Activated CD8-positive, alpha-beta memory T cell treated with anti-CD3 and anti-CD28 coated beads, Interleukin-2, amount 10 ng/mL, durations not matched to agents 7 days and 5 days (primary cell): ENCODE data around the gene CSK. TPM values are rescaled to one million over a fixed set of nuclear protein-coding genes. Genes with fewer than 3 reads are reported as not detected.
A peak's percentile ranks its signal among the peaks of the same experiment; 100 is the strongest.

Experiments used
- ATAC-seq: fragments of 150-1000 bp; cut with Tn5 transposase; one replicate; pipeline ENCODE4 v1.10.0; 2021; ENCODE audit warnings: moderate library complexity
- CTCF ChIA-PET: fragments of 350-600 bp; sonication (Branson Sonifier 250); formaldehyde crosslinking; loops from one replicate; lab custom pipeline; 2021; ENCODE audit warnings: antibody characterized with exemption; lab: Charles Lee
- DNase-seq: peaks from one replicate; pipeline ENCODE4 v3.0.0-alpha.2; 2020
- H3K27ac Mint-ChIP-seq: one replicate; pipeline ENCODE4 v1.8.0; 2021; ENCODE audit warnings: mild to moderate bottlenecking, mixed read lengths
- H3K27me3 Mint-ChIP-seq: one replicate; pipeline ENCODE4 v1.8.0; 2021; ENCODE audit warnings: mixed read lengths
- H3K36me3 Mint-ChIP-seq: one replicate; pipeline ENCODE4 v1.8.0; 2021; ENCODE audit warnings: mild to moderate bottlenecking, mixed read lengths
- H3K4me1 Mint-ChIP-seq: one replicate; pipeline ENCODE4 v1.8.0; 2021; ENCODE audit warnings: mixed read lengths
- H3K4me3 Mint-ChIP-seq: one replicate; pipeline ENCODE4 v1.8.0; 2021; ENCODE audit warnings: mild to moderate bottlenecking, moderate library complexity, mixed read lengths
- H3K9me3 Mint-ChIP-seq: one replicate; pipeline ENCODE4 v1.8.0; 2022; ENCODE audit warnings: low read depth, mixed read lengths
- total RNA-seq, 2 experiments: library from RNA; stranded (reverse); gene quantifications; one replicate each; pipeline ENCODE4 v1.2.3, GENCODE V29; 2021

Gene CSK
- total RNA-seq, 2 experiments from 2014 or later, result 349 to 369 TPM

DNA sequence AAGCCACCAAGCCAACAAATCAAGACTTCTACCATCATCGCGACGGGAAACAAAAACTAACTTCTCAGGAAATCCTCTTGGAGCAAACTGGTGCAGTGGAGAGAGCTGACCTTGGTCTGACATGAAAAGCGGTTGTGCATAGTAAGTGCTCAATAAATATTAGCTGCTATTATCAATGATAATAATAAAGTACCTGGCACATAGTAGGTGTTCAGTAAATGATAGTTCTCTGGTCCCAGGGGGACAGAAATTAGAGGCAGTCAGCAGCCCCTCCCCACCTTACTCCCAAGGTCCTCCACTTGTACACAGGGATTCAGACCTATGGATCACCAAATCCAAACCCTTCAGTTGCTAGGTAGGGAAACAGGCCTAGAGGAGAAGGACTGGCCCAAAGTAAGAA lies 6.0 kb upstream of the CSK start:
- Mint-ChIP-seq H3K4me1 (peaks cover 64% of the 10 kb centered on the region), H3K4me3 (no peak overlapping the region), H3K36me3 (no peaks in the 10 kb centered on the region), H3K27me3 (no peaks in the 10 kb centered on the region), H3K9me3 (no peaks in the 10 kb centered on the region), H3K27ac (peak overlapping the region; percentile 52)
- ATAC-seq (no peak), DNase-seq (no peak)
- CTCF ChIA-PET, result interaction anchor here (1.0 to 25.1 kb wide), 6 partner anchors 14 to 158 kb away, joined by 3 to 1355 read pairs (median 5); partner anchors contain the start of gene CSK

DNA sequence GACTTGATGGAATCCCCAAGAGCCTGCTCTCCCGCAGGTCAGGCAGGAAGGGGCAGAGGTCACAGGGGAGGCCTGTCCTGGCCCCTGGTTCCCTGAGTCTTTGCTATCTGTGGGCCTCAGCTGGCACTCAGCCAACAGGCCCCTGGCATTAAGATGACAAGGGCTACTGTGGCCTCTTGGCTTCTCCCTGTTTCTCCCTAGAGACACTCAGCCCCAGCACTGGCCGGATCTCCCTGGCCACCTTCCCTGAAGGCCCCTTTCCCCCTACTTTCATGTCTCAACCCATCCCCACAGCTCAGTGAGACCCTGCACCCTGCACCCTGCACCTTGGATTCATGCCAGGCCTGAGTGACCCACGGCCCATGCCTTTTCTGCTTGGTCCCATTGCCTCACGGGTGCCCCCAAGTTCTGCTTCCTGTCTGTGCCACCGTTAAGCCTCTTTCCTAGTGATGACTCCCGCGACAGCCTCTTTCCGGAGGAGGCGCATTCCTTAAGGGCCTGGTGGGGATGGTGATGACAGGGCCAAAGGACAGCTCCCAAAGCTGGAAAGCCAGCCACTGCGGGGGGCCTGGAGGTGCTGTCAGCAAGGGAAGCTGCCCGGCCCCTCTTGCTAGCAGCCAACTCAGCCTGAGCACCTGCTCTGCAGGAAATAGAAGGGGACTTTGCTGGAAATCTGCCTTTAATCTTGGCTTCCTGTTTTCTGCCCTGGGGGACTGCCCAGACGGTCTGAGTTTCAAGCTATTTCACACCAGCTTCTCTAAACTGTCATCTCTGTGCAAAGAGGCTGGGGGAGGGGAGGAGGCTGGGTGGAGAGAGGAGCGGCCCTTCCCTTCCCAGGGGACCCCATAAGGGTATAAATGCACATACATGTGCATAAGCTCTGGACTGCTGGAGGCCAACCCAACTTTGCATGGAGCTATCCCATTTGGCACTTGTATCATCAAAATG lies 4.8 kb upstream of the CSK start:
- H3K4me3 Mint-ChIP-seq, result peak overlapping the region; percentile 63
- peak overlapping the region; percentile 92 for H3K27ac Mint-ChIP-seq
- CTCF ChIA-PET, result interaction anchor here (0.7 to 25.9 kb wide), 18 partner anchors 3 to 404 kb away, joined by 3 to 1355 read pairs (median 4); partner anchors contain the start of genes CPLX3 and CSK
- no peaks in the 10 kb centered on the region for H3K36me3 Mint-ChIP-seq
- ATAC-seq, result peak; percentile 9
- DNase-seq, result peak; percentile 69
- no peaks in the 10 kb centered on the region for H3K27me3 Mint-ChIP-seq
- no peaks in the 10 kb centered on the region for H3K9me3 Mint-ChIP-seq
- peaks cover 61% of the 10 kb centered on the region for H3K4me1 Mint-ChIP-seq

DNA sequence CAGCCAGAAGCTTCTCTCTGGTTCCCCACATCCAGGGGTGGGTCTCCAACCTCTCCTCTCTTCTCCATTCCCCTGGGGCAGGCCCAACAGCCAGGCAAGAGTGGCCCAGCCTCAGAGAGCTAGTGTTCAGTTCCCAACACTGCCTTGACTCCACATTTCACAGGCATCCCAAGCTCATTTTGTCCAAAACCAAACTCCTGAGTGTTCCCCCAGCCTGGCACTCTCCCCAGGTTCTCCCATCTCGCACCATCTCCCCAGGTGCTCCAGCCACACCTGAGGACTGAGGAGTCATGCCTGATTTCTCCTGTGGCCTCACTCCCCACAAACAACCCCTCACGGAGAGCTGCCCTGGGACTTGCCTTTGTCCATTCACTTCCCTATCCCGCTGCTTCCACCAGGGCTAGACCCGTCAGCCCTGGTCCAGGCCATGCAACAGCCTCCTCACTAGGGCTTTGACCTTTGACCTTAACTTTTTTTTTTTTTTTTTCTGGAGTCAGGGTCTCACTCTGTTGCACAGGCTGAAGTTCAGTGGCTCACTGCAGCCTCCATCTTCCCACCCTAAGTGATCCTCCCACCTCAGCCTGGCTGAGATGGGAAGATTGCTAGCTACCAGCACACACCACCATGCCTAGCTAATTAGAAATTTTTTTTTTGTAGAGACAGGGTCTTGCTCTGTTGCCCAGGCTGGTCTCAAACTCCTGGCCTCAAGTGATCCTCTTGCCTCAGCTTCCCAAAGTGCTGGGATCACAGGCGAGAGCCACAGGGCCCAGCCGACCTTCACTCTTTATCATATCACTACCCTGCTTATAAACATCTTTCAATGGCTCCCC lies 3.9 kb upstream of the CSK start:
- Mint-ChIP-seq H3K36me3 (peaks cover 2% of the 10 kb centered on the region), H3K9me3 (no peaks in the 10 kb centered on the region), H3K4me3 (peak overlapping the region; percentile 63), H3K27me3 (no peaks in the 10 kb centered on the region), H3K4me1 (peaks cover 61% of the 10 kb centered on the region), H3K27ac (peak overlapping the region; percentile 92)
- CTCF ChIA-PET, result interaction anchor here (0.7 to 25.9 kb wide), 15 partner anchors 2 to 405 kb away, joined by 3 to 1355 read pairs (median 4); partner anchors contain the start of genes CPLX3 and CSK
- ATAC-seq (no peak), DNase-seq (no peak)

DNA sequence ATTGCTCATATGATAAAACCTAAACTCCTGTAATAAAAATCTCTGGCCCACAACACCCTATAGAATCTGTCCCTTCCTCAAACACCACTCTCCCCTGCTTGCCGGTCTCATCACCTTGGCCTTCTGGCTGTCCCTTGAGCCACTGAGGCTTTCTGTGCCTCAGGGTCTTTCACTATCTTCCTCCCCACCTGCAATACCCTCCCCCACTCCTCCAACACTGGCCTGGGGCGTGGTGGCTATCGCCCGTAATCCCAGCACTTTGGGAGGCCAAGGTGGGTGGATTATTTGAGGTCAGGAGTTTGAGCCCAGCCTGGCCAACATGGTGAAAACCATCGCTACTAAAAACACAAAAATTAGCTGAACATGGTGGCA lies 3.3 kb upstream of the CSK start:
- peaks cover 61% of the 10 kb centered on the region for H3K4me1 Mint-ChIP-seq
- H3K27ac Mint-ChIP-seq, result peak overlapping the region; percentile 92
- H3K36me3 Mint-ChIP-seq, result peaks cover 4% of the 10 kb centered on the region
- ATAC-seq, result no peak
- H3K27me3 Mint-ChIP-seq, result no peaks in the 10 kb centered on the region
- no peaks in the 10 kb centered on the region for H3K9me3 Mint-ChIP-seq
- CTCF ChIA-PET, result interaction anchor here (1.5 to 25.9 kb wide), 6 partner anchors 1 to 345 kb away, joined by 3 to 1355 read pairs (median 13); partner anchors contain the start of genes CSK and SEMA7A
- DNase-seq, result no peak
- H3K4me3 Mint-ChIP-seq, result no peak overlapping the region

DNA sequence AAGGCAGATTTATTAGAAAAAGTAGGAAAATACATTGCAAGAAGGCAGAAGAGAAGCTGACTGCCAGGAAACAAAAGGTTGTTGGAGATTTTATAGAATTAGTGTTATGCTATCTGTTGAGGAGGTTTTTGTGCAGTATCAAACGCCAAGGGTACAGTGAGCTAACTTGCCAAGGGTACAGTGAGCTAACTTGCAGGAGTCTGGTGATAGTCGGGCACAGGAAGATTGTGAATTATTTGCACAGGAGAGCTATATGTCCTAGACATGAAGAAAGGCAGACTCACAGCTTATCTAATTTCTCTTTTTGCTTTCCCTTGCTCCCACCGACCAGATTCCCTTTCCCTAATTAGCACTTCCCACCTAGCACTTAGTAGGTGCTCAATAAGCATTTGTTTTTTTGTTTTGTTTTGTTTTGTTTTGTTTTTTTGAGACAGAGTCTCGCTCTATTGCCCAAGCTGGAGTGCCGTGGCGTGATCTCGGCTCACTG lies 2.7 kb upstream of the CSK start:
- CTCF ChIA-PET, result interaction anchor here (0.9 to 25.9 kb wide), 7 partner anchors 0 to 346 kb away, joined by 3 to 1355 read pairs (median 15); partner anchors contain the start of genes CSK, SEMA7A and ULK3
- DNase-seq (no peak), ATAC-seq (no peak)
- Mint-ChIP-seq H3K36me3 (peaks cover 10% of the 10 kb centered on the region), H3K27me3 (no peaks in the 10 kb centered on the region), H3K4me1 (peaks cover 63% of the 10 kb centered on the region), H3K9me3 (no peaks in the 10 kb centered on the region), H3K4me3 (no peak overlapping the region), H3K27ac (peak overlapping the region; percentile 92)

DNA sequence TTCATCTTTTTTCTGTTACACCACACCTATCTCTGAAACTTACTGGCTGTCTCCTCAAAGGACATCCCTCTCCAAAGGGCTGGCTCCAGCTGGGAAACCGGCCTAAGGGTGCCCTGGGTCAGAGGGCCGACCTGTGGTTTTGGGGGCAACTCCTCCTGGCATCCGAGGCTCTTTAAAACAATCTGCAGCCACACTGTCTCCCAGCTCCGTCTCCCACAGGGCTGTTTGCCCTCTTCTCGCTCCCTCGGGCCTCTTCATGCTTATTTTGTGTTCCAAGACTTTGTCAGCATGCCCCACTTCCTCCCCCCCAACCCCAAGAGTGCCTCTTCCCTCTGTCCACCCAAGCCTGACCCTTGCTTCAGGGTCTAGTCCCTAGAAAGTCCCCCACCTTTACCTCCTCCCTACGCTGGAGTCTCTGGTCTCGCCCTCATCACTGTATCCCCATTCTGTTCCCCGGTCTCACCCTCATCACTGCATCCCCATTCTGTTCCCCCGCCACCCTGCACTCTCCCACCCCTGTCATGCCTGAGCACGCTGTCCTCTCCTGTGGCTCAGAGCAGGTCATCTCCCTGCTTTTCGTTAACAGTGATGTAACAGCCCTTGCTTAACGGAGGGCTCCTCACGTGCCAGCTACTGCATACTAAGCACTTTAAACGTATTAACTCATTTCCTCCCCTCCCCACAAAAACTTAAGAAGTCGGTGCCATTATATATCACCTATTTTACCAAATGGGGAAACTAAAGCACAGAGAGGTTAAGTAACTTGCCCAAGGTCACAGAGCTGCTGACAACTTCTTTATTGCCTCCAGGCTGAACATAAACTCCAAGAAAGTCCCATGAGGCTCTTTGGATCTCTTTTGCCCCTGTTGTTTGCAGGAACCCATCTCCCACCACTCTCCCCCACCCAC lies 1.1 kb upstream of the CSK start:
- Mint-ChIP-seq H3K27ac (peak overlapping the region; percentile 92), H3K4me1 (peaks cover 69% of the 10 kb centered on the region), H3K4me3 (peak overlapping the region; percentile 87), H3K27me3 (no peaks in the 10 kb centered on the region), H3K9me3 (no peaks in the 10 kb centered on the region), H3K36me3 (peaks cover 23% of the 10 kb centered on the region)
- CTCF ChIA-PET, result interaction anchor here (0.6 to 25.9 kb wide), 25 partner anchors 1 to 226 kb away, joined by 3 to 1355 read pairs (median 4); partner anchors contain the start of genes CLK3, CSK and ULK3
- peak; percentile 76 for DNase-seq
- ATAC-seq, result peak; percentile 3

DNA sequence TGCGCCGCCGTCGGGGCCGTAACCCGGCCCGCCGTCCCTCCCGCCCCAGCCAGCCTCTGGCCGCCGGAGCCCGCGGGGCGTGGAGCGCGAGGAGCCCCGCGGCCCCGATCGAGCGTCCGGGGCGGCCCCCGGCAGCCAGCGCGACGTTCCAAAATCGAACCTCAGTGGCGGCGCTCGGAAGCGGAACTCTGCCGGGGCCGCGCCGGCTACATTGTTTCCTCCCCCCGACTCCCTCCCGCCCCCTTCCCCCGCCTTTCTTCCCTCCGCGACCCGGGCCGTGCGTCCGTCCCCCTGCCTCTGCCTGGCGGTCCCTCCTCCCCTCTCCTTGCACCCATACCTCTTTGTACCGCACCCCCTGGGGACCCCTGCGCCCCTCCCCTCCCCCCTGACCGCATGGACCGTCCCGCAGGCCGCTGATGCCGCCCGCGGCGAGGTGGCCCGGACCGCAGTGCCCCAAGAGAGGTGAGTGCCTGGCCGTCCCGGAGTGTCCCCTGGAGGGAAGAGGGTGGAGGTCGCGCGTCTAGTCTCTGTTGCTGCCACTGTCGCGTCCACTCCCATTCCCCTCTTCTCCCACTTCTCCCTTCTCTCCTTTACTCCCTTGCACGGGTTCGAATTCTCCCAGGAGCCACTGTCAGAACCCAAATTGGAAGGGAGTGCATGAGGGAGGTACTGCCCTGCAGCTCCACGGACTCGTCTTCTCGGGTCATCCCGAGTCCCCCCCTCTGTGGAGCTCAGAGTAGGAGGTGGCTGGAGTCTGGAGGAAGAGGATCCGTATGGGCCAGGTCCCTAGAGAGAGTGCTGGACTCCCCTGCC lies 585 bp downstream of the CSK start:
- Mint-ChIP-seq H3K27me3 (no peaks in the 10 kb centered on the region), H3K36me3 (peaks cover 29% of the 10 kb centered on the region), H3K4me3 (peak overlapping the region; percentile 79), H3K4me1 (peaks cover 61% of the 10 kb centered on the region), H3K9me3 (no peaks in the 10 kb centered on the region), H3K27ac (peak overlapping the region; percentile 98)
- DNase-seq, result peak; percentile 76
- peak; percentile 20 for ATAC-seq
- CTCF ChIA-PET, result interaction anchor here (0.6 to 25.9 kb wide), 15 partner anchors 3 to 380 kb away, joined by 3 to 1355 read pairs (median 4); partner anchors contain the start of genes CSK and MPI

DNA sequence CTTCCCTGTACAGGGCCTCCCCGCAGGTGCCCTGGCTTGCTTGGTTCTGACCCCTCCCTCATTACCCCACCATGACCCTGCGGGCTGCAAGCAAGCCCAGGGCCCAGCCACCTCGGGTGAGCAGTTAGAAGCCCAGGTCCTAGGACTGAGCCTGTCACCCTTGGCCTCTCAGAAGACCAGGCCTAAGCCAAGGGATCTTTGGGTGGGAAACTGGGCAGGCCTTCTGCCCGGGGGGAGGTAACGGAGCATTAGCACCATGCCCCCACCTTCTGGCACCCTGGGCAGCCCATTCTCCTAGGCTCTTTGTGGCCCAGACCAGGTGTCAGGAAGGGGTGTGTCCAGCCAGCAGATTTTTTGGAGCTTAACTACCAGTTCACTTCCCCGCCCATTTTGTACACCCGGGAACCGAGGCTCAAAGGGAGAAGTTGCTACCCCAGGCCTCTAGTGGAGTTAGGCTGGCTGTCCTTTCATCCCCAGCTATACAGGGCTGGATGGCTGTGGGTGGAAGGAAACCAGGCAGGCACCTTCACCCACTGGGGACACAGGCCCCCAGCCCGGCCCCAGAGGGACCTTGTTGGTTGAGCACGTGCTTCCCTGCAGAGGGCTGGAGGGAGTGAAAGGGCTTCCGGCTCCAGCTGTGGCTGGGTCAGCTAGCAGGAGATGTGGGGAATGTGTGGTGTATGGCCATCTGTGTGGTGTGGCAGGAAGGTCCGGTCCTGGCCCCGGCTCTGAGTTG lies 1.4 kb downstream of the CSK start:
- ATAC-seq, result no peak
- peak; percentile 74 for DNase-seq
- Mint-ChIP-seq H3K4me1 (peaks cover 61% of the 10 kb centered on the region), H3K4me3 (peak overlapping the region; percentile 79), H3K9me3 (no peaks in the 10 kb centered on the region), H3K27ac (peak overlapping the region; percentile 98), H3K27me3 (no peaks in the 10 kb centered on the region), H3K36me3 (peaks cover 35% of the 10 kb centered on the region)
- CTCF ChIA-PET, result interaction anchor here (0.9 to 25.9 kb wide), 15 partner anchors 4 to 380 kb away, joined by 3 to 1355 read pairs (median 4); partner anchors contain the start of genes CSK, FAM219B, MPI and SCAMP5

DNA sequence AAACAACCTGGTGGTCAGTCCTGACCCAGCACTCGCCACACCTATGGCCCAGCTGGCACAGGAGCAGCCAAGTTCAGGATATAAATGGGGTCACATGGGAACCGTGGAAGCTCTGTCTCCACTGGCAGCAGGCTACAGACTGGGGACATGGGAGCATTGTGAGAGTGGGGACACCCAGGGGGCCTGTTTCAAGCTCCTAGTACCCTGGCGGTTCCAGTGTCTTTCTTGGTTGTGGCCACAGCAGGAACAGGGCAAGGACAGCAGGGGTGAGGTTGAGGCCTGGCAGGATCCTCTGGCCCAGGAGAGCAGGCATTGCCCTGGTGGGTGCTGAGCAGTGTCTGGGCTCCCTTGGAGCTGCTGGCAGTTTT lies 1.9 kb downstream of the CSK start:
- H3K36me3 Mint-ChIP-seq, result peaks cover 39% of the 10 kb centered on the region
- H3K4me1 Mint-ChIP-seq, result peaks cover 60% of the 10 kb centered on the region
- no peak for ATAC-seq
- no peaks in the 10 kb centered on the region for H3K27me3 Mint-ChIP-seq
- CTCF ChIA-PET, result interaction anchor here (0.9 to 25.9 kb wide), 18 partner anchors 4 to 381 kb away, joined by 3 to 1355 read pairs (median 4); partner anchors contain the start of genes CSK, FAM219B and SCAMP5
- peak overlapping the region; percentile 79 for H3K4me3 Mint-ChIP-seq
- no peak for DNase-seq
- no peaks in the 10 kb centered on the region for H3K9me3 Mint-ChIP-seq
- peak overlapping the region; percentile 98 for H3K27ac Mint-ChIP-seq

DNA sequence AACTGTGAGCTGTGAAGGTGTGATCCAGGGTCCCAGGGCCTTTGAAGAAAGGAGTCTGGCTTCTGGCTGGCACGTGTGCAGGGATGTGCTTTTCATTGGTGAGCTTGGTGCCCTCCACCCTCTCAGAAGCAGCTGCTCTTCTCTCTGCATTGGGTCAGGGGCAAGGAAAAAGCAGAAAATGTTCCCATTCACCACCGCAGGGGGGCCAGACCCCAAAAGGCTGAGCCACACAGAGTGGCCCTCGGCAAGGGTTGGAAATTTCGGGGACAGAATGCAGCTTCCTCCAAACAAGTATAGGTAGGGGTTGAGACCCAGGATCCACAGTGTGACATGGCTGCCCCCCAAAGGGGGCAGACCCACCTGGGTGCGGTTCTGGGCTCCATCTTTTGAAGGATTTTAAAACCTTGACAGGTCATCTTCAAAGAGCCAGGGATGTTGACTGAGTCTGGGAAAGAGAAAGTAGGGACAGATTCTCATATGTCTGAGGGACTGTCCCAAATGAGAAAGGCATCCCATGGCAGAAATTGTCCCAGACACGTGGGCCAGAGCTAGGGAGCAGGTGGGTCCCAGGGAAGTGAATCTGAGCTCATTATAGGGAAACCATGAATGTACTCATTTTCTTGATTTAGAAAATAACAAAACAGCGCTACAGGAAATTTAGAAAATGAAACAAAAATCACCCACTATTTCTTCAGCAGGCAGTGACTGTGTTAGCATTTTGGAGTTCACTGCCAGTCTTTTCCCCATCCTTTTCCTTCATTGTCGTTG lies 2.7 kb downstream of the CSK start:
- H3K4me3 Mint-ChIP-seq, result peak overlapping the region; percentile 79
- peak overlapping the region; percentile 98 for H3K27ac Mint-ChIP-seq
- no peak for ATAC-seq
- H3K27me3 Mint-ChIP-seq, result no peaks in the 10 kb centered on the region
- H3K9me3 Mint-ChIP-seq, result no peaks in the 10 kb centered on the region
- DNase-seq, result no peak
- peaks cover 42% of the 10 kb centered on the region for H3K36me3 Mint-ChIP-seq
- H3K4me1 Mint-ChIP-seq, result peaks cover 59% of the 10 kb centered on the region
- CTCF ChIA-PET, result interaction anchor here (1.1 to 25.9 kb wide), 10 partner anchors 5 to 122 kb away, joined by 3 to 1355 read pairs (median 4); partner anchors contain the start of genes CSK and FAM219B
